ENCODE data around the gene HTRA1.

GRCh38 chr10:122481296-122482056, 20.1 kb downstream of the HTRA1 start:
- TF ChIP-seq EP300 (IDR thresholded peaks at IDR 0.05; ENCODE audit: borderline replicate concordance in 1 of 2, low read depth in 1 of 2, low read length in 1 of 2) (no peak), EZH2phosphoT487 (IDR thresholded peaks at IDR 0.05; ENCODE audit: borderline replicate concordance, low read depth) (no peak), CTCF (IDR thresholded peaks at IDR 0.05) (no peak), USF1 (IDR thresholded peaks at IDR 0.05; ENCODE audit: borderline replicate concordance, low read depth) (no peak), MAX (IDR thresholded peaks at IDR 0.05; ENCODE audit: low read depth) (no peak), TAF1 (IDR thresholded peaks at IDR 0.05; ENCODE audit: borderline replicate concordance, low read depth, low read length) (no peak), FOXM1 (IDR thresholded peaks at IDR 0.05; ENCODE audit: low read depth) (no peak), SMC3 (IDR thresholded peaks at IDR 0.05; ENCODE audit: low read depth, low read length) (no peak), RFX5 (IDR thresholded peaks at IDR 0.05; ENCODE audit: low read length) (no peak), SIN3A (IDR thresholded peaks at IDR 0.05; ENCODE audit: borderline replicate concordance, low read depth, low read length) (no peak), RAD21 (IDR thresholded peaks at IDR 0.05; ENCODE audit: low read length) (no peak), TEAD4 (IDR thresholded peaks at IDR 0.05; ENCODE audit: borderline replicate concordance, insufficient read depth) (no peak)

All from SK-N-SH (cell line).